ENCODE measurements around the gene PLA2G4E. TPM values are rescaled to one million over a fixed set of nuclear protein-coding genes. Genes with fewer than 3 reads are reported as not detected.

PLA2G4E gene
- total and polyA plus RNA-seq, 9 of the 15 experiments (the other 6 are each of a cell fraction or from before 2014, with no cell fraction given) = 0.03 TPM; not detected in 8

DNA sequence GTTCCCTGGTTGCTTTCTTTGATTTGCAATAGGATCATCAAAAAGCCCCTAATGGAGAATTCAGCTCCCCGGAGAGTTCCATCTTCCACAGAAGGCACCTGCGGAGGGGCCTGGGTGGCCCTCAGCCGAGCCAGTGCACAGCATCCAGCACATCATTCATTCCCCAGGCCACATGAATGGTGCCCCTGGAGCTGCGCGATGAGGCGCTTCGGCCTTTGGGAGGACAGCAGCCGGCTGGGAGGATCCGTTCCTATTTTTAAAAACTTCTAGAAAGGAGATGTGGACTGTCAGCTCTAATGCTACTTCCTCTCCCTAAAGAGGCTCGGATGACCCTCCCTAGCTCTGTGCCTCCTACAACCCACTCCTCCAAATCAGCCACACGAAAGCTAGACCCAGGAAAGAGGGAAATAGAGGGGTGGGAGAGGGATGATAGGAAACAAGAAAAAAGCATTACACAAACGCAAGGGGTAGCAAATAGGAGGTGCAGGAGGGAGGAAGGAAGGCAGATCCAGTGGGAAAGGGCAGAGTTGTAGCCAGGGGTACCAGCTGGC is 68.8 kb downstream of the PLA2G4E start:
- 82% methylated on average over 10 of the region's 12 CpGs for WGBS (ENCODE audit: insufficient coverage, low coverage, missing lambda C conversion rate)
- POLR2A ChIA-PET = interaction anchor here (0.6 to 1.5 kb wide), 3 partner anchors 10 to 37 kb away, joined by 3 to 6 read pairs (median 4); no protein-coding TSS in a partner anchor
- CTCF ChIA-PET (ENCODE audit: low intra/inter-chr PET ratio) = no interaction called here
- Histone ChIP-seq H3K27me3 (ENCODE audit: control insufficient read depth in 2 of 2, insufficient read depth in 2 of 2, low read length in 2 of 2) (no peaks in the 10 kb centered on the region), H3K4me2 (ENCODE audit: insufficient read depth, low read length) (no peak overlapping the region), H3K36me3 (ENCODE audit: control insufficient read depth, insufficient read depth, low read length) (peaks cover 15% of the 10 kb centered on the region; the same call in 2 of the 3 replicates), H3K79me2 (ENCODE audit: control insufficient read depth, insufficient read depth, low read length) (no peaks in the 10 kb centered on the region), H3K9me1 (ENCODE audit: control insufficient read depth, insufficient read depth, low read length) (no peaks in the 10 kb centered on the region), H3K9me3 (replicated peaks; ENCODE audit: control insufficient read depth, insufficient read depth, low read depth, low read length) (no peaks in the 10 kb centered on the region), H3K4me1 (replicated peaks in 1 of 2; ENCODE audit: control insufficient read depth in 2 of 2, insufficient read depth in 2 of 2, low read length in 2 of 2) (no peaks in the 10 kb centered on the region; a peak in 1 of 5 replicates), H3K4me3 (no peak overlapping the region), H3K27ac (ENCODE audit: extremely low read depth, low read depth, low read length) (no peak overlapping the region), H4K20me1 (replicated peaks; ENCODE audit: control insufficient read depth, insufficient read depth, low read length) (no peaks in the 10 kb centered on the region; the same call in 1 of the 2 replicates), H2AFZ (ENCODE audit: low read depth, low read length) (no peak overlapping the region), H3K9ac (ENCODE audit: insufficient read depth in 1 of 2, low read depth in 2 of 2, low read length in 2 of 2) (no peak overlapping the region)
- FAIRE-seq (no peak), DNase-seq (ENCODE audit: extremely low read depth in 1 of 4, low spot score in 3 of 4) (no peak), ATAC-seq (no peak)
- BruUV-seq (replicated peaks) = no TSS peak
- no peak for TF ChIP-seq ZBTB8A (IDR thresholded peaks at IDR 0.05; ENCODE audit: partially characterized antibody)
- TF ChIP-seq HSF4 (CRISPR knock-in tag; IDR thresholded peaks at IDR 0.05; ENCODE audit: borderline replicate concordance) = no peak
- TF ChIP-seq RBM17 (IDR thresholded peaks at IDR 0.05; ENCODE audit: borderline replicate concordance, low read depth, low read length) = no peak
- TF ChIP-seq SP2 (IDR thresholded peaks at IDR 0.05; ENCODE audit: extremely low read depth, low read depth, low read length, poor library complexity, severe bottlenecking) = no peak
- TF ChIP-seq MAFG (tag; conservative IDR thresholded peaks at IDR 0.05) = no peak
- TF ChIP-seq, protein P1, sequence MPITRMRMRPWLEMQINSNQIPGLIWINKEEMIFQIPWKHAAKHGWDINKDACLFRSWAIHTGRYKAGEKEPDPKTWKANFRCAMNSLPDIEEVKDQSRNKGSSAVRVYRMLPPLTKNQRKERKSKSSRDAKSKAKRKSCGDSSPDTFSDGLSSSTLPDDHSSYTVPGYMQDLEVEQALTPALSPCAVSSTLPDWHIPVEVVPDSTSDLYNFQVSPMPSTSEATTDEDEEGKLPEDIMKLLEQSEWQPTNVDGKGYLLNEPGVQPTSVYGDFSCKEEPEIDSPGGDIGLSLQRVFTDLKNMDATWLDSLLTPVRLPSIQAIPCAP (CRISPR knock-in tag; IDR thresholded peaks at IDR 0.05; ENCODE audit: borderline replicate concordance) = no peak
- no peak for TF ChIP-seq ZNF41 (CRISPR knock-in tag; conservative IDR thresholded peaks at IDR 0.05)
- TF ChIP-seq, protein P2, sequence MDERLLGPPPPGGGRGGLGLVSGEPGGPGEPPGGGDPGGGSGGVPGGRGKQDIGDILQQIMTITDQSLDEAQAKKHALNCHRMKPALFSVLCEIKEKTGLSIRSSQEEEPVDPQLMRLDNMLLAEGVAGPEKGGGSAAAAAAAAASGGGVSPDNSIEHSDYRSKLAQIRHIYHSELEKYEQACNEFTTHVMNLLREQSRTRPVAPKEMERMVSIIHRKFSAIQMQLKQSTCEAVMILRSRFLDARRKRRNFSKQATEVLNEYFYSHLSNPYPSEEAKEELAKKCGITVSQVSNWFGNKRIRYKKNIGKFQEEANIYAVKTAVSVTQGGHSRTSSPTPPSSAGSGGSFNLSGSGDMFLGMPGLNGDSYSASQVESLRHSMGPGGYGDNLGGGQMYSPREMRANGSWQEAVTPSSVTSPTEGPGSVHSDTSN (CRISPR knock-in tag; IDR thresholded peaks at IDR 0.05; ENCODE audit: low read depth) = no peak
- TF ChIP-seq, protein P2 (tag; conservative IDR thresholded peaks at IDR 0.05; ENCODE audit: low read depth) = no peak
- TF ChIP-seq RBM39 (optimal IDR thresholded peaks at IDR 0.05; ENCODE audit: low read depth, low read length) = no peak
- intact Hi-C loops (cut with micrococcal nuclease) = no loop called here
- in situ Hi-C loops (cut with MboI) = no loop called here
